H1 (cell line): ENCODE results near the gene GUCA1A.

Source experiments
- ASH2L ChIP-seq: fragments of 200-600, 300-600 bp; sonication (generic); IDR thresholded peaks from one replicate; pipeline ENCODE4 v1.7.1; 2017; ENCODE audit warnings: low read length
- CREB1 ChIP-seq: IDR thresholded peaks from 2 replicates; pipeline ENCODE4 v1.6.1; 2012; ENCODE audit warnings: inconsistent platforms
- EP300 ChIP-seq, 2 experiments: IDR thresholded peaks; 1 replicate in 1 of 2; 2 replicates in 1 of 2; pipeline ENCODE4 v1.6.1; 2011 to 2012; ENCODE audit warnings: low read depth in 2 of 2, low read length in 2 of 2, mild to moderate bottlenecking in 2 of 2, borderline replicate concordance in 1 of 2, inconsistent platforms in 1 of 2, moderate library complexity in 1 of 2
- JUN ChIP-seq: IDR thresholded peaks from 2 replicates; pipeline ENCODE4 v1.6.1; 2011; ENCODE audit warnings: low read depth, mild to moderate bottlenecking, improper control_type of control experiment, low read length
- NRF1 ChIP-seq: IDR thresholded peaks from 2 replicates; pipeline ENCODE4 v1.6.1; 2011; ENCODE audit warnings: mild to moderate bottlenecking, low read depth, low read length, improper control_type of control experiment
- POLR2A ChIP-seq, 2 experiments: IDR thresholded peaks; 1 replicate in 1 of 2; 2 replicates in 1 of 2; pipeline ENCODE4 v1.6.1; 2011; ENCODE audit warnings: low read depth in 2 of 2, low read length in 2 of 2, mild to moderate bottlenecking in 2 of 2; ENCODE audit errors: control extremely low read depth in 1 of 2
- RFX5 ChIP-seq: IDR thresholded peaks from 2 replicates; pipeline ENCODE4 v1.6.1; 2011; ENCODE audit warnings: low read depth, low read length, improper control_type of control experiment, borderline replicate concordance
- SIX5 ChIP-seq: IDR thresholded peaks from 2 replicates; pipeline ENCODE4 v1.6.1; 2011; ENCODE audit warnings: mild to moderate bottlenecking, low read depth, low read length
- SP1 ChIP-seq: IDR thresholded peaks from 2 replicates; pipeline ENCODE4 v1.6.1; 2011; ENCODE audit warnings: low read depth, low read length
- TF ChIP-seq, protein P1 (sequence below), 3 experiments: IDR thresholded peaks; 1 replicate in 2 of 3; 2 replicates in 1 of 3; pipeline versions ENCODE4 v1.5.1 to v1.6.1; 2011; ENCODE audit warnings: low read length in 3 of 3, mild to moderate bottlenecking in 3 of 3, inconsistent platforms in 2 of 3, low read depth in 1 of 3, moderate library complexity in 1 of 3; ENCODE audit not compliant: insufficient read depth in 1 of 3; ENCODE audit errors: control extremely low read depth in 1 of 3
- TF ChIP-seq, protein P2 (sequence below): IDR thresholded peaks from 2 replicates; pipeline ENCODE4 v1.6.1; 2012; ENCODE audit warnings: low read length, inconsistent platforms
- TF ChIP-seq, protein P3 (sequence below): IDR thresholded peaks from 2 replicates; pipeline ENCODE4 v1.6.1; 2011; ENCODE audit warnings: low read depth, mild to moderate bottlenecking, low read length; ENCODE audit not compliant: insufficient read depth

DNA sequence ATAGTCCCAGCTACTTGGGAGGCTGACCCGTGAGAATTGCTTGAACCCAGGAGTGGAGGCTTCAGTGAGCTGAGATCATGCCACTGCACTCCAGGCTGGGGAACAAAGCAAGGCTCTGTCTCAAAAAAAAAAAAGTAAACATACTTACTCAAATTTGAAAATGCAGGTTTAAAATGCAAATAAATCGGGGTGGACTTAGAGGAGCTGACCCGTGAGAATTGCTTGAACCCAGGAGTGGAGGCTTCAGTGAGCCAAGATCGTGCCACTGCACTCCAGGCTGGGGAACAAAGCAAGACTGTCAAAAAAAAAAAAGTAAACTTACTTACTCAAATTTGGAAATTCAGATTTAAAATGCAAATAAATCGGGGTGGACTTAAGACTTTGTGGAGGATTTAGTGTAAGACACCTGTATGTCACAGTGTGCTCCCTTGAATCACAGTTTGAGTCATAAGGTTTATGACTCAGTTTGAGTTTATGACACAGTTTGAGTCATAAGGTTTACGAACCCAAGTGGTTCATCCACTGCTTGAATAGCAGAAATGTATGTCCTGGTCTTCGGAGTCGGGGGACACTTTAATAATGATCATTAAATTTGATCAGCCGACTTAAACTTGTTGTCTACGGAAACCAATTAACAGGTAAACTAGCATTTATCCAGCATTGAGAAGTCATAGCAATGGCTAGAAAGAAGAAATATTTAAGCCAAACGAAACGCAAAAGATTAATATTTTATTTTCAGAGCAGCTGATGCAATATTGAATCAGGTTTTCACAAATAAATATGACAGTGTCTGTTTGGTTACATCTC, 51.3 kb downstream of the GUCA1A start:
- TF ChIP-seq EP300 (IDR thresholded peaks at IDR 0.05; ENCODE audit: borderline replicate concordance in 1 of 2, low read depth in 2 of 2, low read length in 2 of 2): no peak
- TF ChIP-seq, protein P1, sequence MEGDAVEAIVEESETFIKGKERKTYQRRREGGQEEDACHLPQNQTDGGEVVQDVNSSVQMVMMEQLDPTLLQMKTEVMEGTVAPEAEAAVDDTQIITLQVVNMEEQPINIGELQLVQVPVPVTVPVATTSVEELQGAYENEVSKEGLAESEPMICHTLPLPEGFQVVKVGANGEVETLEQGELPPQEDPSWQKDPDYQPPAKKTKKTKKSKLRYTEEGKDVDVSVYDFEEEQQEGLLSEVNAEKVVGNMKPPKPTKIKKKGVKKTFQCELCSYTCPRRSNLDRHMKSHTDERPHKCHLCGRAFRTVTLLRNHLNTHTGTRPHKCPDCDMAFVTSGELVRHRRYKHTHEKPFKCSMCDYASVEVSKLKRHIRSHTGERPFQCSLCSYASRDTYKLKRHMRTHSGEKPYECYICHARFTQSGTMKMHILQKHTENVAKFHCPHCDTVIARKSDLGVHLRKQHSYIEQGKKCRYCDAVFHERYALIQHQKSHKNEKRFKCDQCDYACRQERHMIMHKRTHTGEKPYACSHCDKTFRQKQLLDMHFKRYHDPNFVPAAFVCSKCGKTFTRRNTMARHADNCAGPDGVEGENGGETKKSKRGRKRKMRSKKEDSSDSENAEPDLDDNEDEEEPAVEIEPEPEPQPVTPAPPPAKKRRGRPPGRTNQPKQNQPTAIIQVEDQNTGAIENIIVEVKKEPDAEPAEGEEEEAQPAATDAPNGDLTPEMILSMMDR (IDR thresholded peaks at IDR 0.05; ENCODE audit: control extremely low read depth in 1 of 3, insufficient read depth in 1 of 3, low read depth in 1 of 3, low read length in 3 of 3): no peak
- no peak for TF ChIP-seq SIX5
- TF ChIP-seq NRF1: no peak
- TF ChIP-seq SP1: no peak
- TF ChIP-seq ASH2L: no peak
- no peak for TF ChIP-seq CREB1
- TF ChIP-seq, protein P2, sequence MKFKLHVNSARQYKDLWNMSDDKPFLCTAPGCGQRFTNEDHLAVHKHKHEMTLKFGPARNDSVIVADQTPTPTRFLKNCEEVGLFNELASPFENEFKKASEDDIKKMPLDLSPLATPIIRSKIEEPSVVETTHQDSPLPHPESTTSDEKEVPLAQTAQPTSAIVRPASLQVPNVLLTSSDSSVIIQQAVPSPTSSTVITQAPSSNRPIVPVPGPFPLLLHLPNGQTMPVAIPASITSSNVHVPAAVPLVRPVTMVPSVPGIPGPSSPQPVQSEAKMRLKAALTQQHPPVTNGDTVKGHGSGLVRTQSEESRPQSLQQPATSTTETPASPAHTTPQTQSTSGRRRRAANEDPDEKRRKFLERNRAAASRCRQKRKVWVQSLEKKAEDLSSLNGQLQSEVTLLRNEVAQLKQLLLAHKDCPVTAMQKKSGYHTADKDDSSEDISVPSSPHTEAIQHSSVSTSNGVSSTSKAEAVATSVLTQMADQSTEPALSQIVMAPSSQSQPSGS: no peak
- no peak for TF ChIP-seq RFX5
- no peak for TF ChIP-seq JUN
- TF ChIP-seq, protein P3, sequence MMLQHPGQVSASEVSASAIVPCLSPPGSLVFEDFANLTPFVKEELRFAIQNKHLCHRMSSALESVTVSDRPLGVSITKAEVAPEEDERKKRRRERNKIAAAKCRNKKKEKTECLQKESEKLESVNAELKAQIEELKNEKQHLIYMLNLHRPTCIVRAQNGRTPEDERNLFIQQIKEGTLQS: no peak
- TF ChIP-seq POLR2A (IDR thresholded peaks at IDR 0.05; ENCODE audit: control extremely low read depth in 1 of 2, low read depth in 2 of 2, low read length in 2 of 2): no peak
